Hematopoietic multipotent progenitor cell treated with erythropoietin and hydrocortisone succinate and interleukin-3 and kit ligand, for 8 days (in vitro differentiated cells): ENCODE data around the gene STXBP6.

ENCODE experiments used
- DNase-seq: peaks from one replicate; pipeline ENCODE4 v3.0.0-alpha.2; 2015

The STXBP6 gene

DNA sequence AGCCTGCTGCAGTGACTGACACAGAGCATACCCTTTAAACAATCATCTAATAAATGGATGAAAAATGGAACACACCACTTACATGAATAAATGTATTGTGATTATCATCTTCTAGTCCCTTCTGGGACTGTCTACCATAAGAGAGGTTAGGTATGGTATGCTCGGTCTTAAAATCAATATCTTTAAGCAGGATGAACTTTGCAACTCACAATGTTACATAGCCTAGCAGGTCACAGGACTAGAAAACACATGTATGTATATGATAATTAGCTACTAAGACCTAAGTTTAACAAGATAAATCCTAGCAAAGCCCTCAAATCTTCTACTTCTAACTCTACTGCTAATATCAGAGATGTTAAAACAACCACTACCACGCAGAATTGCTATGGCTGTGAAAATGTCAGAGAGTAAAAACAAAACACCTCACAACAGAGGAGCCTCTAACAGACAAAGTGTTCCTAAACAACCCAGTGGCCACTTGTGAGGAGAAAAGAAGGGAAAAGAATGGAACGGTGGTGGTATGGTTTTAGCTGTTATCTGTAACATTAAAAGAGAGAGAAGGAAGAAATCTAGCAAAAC is 139.4 kb downstream of the STXBP6 start:
- no peak for DNase-seq

DNA sequence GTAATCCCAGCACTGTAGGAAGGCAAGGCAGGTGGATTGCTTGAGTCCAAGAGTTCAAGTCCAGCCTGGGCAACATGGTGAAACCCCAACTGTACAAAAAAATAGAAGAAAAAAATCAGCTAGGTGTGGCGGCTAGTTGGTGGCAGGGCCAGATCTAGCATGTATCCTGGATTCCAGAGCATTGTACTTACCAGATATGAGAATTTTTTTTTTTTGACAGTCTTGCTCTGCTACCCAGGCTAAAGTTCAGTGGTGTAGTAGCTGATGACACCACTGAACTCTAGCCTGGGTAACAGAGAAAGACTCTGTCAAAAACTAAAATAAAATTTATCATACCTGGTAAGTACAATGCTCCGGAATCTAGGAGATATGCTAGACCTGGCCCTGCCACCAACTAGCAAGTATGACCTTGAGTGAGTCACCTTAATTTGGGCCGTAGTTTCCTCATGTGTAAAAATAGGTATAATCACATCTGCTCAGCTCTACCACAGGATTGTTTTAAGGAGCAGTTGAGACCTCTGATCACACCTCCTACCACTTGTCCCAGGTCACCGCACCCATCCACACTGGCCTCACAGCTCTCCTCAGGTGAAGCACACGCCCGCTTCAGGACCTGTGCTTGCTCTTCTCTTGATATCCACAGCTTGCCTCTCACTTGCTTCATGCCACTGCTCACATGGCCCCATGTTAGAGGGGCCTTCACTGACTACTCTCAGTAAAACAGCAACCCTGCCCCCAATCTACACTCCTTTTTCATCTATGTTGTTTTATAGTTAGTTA is 140.2 kb downstream of the STXBP6 start:
- DNase-seq: no peak

DNA sequence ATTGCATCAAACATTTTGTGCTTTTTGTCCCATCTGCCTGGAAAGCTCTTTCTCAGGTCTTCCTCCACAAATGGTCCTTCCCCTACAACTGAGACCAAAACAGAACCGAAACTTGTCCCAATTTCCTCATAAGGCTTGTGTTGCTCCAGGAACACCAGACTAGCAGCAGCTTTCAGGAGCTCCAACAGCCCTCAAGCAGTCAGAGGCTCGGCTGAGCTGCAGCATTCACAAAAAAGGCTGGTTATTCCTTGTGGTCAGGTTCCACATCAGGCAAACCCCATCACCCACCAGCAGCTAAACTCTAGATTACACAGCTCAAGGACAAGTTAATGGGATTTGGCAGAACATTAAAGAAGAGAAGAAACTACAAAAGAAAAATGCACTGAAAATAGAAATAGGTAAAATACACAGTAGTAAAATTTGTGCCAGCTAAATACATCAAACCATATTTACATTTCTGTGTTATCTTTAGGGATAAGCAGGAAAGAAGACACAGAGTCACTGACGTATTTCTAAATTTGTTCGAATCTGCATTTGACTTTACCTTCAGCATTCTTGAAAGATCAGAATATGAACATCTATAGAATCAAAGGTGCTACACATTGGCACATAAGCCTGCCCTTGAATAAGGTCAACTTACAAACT is 141.2 kb downstream of the STXBP6 start:
- no peak for DNase-seq

DNA sequence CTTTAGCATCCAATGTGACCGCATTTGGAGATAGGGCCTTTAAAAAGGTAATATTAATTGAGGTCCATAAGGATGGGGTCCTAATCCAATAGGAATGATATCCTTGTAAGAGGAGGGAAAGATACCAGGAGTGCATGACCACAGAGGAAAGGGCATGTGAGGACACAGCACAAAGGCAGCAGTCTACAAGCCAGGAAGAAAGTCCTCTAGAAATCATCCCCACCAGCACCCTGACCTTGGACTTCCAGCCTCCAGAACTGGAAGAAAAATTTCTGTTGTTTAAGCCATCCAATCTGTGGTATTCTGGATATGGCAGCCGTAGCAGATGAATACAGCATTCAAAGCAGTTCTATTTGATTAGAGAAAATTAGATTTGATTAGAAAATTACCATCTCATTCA is 145.4 kb downstream of the STXBP6 start:
- DNase-seq: no peak

DNA sequence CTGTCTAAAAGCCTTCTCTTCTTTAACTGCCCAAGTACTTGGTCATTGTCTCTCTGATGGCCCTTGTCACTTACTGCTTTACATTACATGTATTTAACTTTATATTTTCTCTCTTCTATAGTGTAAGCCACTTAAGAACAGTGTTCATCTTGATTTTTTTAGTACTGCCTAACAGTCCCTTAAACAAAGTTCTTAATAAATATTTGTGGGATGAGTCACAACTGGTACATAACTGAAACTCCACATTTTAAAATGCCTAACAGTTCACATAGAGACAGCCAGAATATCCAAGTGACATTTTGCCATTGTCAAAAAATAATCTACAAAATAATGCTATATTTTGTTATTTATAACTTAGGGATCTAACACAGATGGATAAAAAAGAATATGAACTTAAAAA is 146.6 kb downstream of the STXBP6 start:
- DNase-seq: no peak

DNA sequence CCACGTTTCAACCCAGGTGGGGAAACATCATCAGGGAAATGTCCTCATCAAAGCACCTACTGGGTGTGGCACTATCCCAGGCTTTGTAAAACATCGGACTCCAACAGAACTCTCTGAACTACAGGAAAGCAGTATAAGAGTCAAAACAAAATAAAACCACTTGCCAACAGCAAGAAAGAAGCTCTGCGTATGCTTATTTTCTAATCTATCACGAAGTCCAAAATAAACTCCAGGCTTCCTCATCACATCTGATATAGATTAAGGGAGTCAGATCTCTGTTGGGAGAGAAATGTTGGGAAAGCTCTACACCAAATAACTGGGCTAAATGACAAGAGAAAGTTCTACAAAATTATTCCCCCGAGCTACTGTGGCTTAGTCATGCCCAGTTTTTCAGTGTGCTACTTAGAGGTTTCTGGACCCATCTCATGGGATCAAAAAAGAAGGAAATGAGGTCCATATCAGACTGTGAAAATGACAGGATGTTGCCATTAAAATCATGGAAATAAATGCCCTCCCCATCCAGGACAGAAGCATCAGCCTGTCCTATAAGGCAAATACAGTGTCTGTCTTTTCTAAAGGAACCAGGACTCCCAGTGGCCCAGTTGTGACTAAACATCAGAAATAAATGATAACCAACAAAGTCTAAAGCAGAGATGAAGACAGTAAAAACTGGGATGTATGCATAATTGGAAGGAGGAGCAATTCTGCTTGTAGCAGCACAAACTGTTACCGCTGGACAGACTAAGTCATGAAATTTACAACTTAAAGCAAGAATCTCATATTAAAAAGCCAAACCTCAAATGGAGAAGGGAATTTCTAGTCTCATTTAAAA is 149.5 kb downstream of the STXBP6 start:
- DNase-seq: no peak

DNA sequence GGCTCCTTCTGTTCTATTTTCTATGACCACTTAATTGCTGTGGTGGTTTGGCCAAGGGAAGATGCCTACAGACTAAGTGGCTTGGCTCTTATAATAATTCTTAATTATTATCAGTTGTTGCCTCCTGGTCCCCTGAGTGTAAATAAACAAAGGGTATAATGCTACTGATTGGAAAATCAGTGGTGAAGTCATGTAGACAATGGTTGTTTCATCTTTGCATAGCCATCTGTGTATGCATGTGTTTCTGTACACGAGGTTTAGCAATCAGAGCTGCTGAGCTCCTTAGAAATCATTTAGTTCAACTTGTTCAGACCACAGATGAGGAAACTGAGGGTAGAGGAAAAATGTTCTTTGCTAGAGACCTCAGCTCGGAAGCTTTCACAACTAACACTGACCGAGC is 152.2 kb downstream of the STXBP6 start:
- no peak for DNase-seq

DNA sequence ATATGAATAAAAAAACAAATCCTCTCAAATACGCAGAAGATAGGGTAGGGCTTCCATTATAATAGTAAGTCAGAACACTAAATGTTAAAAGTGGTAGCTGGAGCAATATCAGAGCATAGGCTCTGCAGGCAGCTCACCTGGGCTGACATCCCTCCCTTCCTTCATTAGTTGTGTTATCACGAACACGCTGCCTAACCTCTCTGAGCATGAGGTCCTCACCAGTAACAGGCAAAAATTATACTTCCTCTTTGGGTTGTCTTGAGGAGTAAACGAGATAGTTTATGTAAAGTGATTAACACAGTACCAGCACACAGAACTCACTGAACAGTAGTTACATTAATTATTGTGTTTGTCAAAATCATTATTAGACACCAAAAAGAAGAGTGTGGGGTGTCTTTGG is 154.3 kb downstream of the STXBP6 start:
- DNase-seq: no peak

DNA sequence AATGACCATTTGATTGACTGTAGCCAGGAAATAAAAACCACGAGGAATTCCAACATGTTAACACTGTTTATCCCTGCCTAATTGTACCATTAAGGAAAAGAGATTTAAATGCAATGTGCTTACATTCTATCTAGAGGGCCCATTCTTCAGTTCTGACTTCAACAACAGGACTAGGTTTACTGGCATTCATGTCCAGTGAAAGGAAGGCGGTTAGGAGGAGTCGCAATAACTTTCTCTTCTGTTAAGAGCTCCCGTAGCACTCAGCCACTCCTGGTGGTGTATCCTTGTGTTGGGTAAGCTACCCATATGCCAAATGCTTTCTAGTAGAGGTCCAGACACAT is 154.7 kb downstream of the STXBP6 start:
- no peak for DNase-seq

DNA sequence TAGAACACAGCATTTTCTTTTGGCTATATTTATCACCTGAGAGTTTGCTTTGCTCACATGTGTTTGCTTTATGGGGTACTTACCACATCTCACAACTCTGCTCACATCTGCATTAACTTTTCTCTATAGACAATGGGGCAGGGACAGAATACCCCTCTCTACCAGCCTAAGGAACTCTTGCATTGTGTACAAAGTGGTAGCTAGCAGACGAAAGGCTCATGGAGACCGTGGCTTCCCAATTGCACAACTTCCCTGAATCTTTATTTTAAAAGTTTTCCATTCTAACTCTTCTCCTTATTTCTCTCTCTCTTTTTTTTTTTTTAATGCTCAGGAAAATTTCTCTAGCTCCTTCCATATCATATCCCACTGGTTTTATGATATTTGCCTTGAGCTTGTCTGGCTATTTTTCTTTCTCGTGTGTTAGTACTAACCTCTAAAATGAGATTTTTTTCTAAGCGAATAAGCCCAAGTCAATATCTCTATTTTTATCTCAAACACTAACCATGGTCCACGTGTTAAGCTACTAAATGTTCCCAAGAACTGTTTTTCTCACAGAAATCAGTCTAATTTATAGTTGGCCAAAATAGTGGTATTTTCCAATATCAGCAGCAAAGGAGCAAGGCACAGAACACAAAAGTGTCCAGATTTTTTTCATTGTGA is 155.2 kb downstream of the STXBP6 start:
- DNase-seq: no peak

DNA sequence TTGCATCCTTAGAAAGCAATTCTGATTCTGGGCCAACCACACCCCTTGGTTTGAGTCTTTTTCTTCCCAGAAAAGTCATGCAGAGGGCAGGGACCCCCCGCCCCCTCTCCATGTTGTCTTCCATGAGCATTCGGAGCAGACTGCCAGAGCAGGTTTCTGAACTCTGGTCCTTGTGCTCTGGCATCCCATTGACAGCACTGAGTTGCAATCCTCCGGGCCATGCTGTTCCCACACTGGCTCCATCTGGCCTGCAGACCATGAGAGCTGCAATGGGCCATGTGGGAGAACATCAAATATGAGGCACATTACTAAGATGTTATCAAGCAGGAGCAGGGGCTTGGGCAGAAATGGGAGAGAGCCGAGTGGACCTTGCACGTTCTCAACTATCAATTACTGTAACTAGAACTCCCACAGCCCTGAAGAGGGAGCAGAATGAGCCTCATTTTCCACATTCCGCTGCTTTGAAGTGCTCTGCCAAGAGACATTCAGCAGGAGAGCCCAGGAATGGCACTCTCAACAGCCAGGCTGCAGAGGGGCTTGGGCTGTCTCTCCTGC is 157.4 kb downstream of the STXBP6 start:
- no peak for DNase-seq

DNA sequence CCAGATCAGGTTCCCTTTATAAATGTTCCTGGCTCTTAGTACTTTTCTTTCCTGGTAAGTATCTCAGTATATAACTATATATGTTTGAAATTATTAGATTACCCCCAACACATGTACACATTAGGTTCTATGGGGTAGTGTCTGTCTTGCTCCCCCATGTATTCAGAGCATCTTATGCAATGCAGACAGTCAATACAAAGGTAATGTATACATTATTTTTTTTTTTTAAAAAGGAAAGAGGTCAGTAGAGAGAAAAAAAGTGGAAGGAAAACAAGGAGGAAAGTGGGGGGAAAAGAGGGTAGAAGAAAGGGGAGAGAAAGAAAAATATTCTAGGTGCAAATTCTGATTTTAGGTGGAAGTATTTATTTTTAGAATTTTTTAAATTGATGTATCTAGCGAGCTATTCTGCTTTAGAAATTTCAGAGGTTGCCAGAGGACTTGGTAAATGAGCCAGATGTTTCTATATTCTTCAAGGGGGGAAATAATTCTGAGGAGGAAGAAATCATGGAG is 157.9 kb downstream of the STXBP6 start:
- DNase-seq: no peak

DNA sequence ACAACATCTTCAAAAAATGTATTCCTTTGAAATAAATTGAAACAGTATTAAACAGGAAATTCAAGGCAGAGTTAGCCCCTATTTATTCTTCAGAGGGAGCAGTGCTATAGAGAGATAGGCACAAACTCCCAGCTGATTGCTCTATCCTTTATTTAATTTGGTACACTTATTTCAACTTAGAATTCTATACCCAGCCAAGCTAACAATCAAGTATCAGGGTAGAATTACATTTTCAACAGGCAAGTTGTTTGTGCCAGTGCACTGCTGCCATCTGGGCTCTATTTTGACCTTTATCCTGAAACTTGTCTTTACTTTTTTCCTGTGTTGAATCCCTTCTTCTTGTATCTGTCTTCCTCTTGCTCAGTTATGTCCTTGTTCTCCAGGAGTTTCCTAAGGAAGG is 159.2 kb downstream of the STXBP6 start:
- DNase-seq: no peak

DNA sequence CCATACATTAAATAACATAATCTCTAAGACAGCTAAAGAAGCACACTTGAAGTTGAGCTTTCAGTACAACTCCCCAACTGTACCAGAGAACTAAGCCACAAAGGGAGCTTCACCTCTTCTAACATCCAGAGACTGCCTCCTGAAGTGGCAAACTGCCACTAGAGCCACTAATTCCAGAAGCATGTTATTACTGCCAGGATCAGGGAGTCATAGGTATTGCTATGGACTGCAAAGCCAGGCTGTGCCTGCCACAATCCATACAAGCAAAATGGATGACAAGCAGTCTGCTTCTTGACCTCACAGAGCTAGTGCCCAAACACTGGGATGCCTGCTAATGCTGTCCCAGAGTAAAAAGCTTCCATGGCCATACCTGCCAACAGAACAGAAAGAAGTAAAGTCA is 160.1 kb downstream of the STXBP6 start:
- no peak for DNase-seq

DNA sequence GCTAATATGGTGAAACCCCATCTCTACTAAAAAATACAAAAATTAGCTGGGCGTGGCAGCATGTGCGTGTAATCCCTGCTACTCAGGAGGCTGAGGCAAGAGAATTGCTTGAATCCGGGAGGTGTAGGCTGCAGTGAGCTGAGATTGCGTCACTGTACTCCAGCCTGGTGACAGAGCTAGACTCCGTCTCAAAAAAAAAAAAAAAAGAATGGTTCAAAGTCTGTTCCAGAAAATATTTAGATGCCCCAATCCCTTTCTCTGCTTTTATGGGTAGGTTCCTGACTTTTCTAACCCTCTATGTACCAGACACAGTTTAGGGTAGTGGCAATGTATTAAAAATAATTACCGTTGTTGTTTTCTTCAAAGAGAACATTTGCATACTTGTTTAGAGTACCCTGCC is 161.4 kb downstream of the STXBP6 start:
- DNase-seq: no peak

DNA sequence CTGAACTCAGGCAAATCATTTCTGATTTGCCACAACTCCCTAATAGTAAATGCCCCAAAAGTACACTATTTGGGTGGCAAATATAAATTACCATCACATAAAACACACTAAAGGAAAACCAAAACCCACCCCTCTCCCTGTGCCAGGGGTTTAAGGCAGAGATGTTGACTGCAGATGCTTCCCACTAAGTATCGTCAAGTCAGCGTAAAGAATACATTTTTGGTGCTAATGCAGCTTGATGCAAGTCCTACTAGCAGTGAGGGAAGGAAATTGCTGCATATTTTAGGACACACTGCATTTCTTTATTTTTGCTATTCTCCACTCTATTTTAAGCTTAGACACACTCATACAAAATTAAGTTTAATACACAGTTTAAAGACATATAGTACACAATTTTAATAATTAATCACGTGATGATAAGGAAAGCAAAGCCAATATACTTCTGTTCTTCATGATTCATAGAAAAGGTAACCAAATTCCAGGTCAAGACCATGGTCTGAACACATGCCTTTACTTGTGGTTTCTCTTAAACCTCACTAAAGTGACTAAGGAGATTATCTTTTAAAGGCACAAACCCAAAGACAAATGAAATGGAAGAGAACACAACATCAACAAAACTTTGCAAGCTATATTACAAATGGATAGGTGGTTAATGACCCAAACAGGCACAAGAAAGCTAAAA is 162.2 kb downstream of the STXBP6 start:
- no peak for DNase-seq

DNA sequence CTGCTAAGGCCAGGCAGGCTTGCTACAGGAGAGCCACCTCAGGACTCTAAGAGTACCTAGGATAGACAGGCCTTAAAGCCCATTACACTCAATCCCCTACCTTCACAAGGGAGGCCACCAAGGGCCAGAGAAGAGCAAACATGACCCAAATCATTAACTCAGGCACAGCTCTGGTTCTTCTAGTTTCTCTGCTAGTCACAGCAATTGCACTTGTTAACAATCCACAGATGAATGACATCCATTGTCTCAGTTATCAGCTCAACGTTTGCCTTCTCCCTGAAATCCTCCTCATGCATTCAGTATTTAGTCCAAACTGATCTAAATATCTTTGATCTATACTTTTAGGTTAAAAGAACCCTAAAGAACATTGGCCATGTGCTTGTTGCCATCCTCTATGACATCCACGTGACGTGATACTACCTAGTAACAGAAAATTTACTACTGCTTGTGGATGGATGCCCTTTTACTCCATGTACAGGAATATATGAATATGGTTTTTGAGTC is 164.5 kb downstream of the STXBP6 start:
- no peak for DNase-seq

DNA sequence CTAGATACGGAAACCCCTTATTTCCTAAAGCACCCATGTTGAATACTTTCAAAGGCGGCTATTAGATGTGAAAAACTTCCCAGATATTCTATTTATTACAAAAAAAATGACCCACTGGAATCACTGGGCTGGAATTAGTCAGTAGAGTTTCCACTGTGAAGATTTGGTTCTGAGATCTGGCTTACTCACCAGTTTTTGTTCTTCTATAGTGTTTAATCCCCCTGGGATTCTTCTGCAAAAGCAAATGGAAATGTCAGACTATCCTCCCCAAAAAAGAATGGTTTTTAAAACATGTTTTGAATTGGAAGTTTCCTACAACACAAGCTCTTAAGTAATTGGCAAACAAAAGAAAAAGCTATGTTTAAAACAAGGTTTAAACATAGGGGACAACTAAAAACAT is 166.4 kb downstream of the STXBP6 start:
- no peak for DNase-seq

DNA sequence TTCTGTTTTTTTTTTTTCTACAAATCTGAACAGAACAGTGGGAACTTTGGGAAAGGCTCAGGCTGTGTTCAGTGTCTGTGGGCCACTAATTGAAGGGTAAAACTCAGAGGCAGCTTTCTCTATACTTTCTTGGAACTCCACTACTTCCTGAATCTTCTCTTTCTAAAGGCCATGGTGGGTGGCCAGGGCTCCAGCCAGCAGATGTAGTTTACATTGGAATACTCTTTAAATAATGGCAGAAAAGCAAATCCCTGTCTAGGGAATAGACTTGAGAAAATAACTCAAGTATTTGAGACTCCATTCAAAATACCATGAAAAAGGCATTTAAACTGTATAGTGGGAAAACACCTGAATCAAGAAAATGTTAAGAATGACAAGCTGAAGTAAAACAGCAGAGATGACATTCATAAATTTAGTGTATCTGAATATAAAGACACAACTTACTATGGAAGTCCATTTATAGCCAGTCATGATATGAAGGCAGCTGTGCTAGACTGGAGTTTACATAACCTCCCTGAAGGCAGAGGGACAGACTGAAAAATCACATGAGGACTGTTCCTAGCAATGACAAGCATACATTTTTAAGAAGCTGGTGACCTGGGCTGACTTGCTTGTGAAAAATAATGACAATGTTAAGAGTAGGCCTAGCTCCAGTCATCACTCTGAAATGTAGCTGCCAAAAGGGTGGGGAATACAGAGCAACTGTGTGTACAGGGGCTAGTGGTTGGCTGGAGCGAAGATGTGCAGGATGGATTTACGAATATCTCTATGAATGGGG is 168.6 kb downstream of the STXBP6 start:
- DNase-seq: no peak

DNA sequence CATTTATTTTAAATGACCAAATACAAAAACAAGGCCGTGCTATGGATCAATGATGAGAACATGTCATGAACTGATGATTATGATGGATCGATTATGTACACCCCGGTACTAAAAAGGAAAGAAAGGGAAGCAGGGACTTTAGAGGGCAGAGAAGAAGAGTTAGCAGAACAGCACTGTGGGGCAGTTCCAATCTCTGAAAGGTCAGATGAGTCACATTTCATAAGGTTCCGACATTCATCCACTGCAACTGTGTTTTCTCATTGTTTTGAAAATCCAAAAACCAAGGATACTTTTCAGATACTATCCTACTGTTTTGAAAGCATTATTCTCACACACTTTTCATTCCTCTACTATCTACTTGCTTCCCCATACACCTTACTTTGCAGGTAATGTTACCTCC is 169.3 kb downstream of the STXBP6 start:
- no peak for DNase-seq
